ENCODE data around the gene GNE. TPM values are rescaled to one million over a fixed set of nuclear protein-coding genes. Genes with fewer than 3 reads are reported as not detected.

GNE gene
- total and polyA plus RNA-seq, 2 of the 8 experiments (the other 6 are each of a cell fraction or from before 2014, with no cell fraction given): 5.1 to 11.1 TPM

DNA sequence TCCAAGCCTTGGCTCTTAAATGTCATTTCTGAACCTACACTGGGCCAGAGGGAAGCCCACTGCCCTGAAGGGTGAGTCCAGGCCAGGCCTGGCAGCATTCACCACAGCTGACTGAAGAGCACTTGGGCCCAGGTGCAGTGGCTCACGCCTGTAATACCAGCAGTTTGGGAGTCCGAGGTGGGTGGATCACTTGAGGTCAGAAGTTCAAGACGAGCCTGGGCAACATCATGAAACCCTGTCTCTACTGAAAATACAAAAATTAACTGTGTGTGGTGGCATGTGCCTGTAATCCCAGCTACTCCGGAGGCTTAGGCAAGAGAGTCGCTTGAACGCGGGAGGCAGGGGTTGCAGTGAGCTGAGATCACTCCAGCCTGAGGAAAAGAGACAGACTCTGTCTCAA lies 84.0 kb downstream of the GNE start (continued):
- TF ChIP-seq, protein P1, sequence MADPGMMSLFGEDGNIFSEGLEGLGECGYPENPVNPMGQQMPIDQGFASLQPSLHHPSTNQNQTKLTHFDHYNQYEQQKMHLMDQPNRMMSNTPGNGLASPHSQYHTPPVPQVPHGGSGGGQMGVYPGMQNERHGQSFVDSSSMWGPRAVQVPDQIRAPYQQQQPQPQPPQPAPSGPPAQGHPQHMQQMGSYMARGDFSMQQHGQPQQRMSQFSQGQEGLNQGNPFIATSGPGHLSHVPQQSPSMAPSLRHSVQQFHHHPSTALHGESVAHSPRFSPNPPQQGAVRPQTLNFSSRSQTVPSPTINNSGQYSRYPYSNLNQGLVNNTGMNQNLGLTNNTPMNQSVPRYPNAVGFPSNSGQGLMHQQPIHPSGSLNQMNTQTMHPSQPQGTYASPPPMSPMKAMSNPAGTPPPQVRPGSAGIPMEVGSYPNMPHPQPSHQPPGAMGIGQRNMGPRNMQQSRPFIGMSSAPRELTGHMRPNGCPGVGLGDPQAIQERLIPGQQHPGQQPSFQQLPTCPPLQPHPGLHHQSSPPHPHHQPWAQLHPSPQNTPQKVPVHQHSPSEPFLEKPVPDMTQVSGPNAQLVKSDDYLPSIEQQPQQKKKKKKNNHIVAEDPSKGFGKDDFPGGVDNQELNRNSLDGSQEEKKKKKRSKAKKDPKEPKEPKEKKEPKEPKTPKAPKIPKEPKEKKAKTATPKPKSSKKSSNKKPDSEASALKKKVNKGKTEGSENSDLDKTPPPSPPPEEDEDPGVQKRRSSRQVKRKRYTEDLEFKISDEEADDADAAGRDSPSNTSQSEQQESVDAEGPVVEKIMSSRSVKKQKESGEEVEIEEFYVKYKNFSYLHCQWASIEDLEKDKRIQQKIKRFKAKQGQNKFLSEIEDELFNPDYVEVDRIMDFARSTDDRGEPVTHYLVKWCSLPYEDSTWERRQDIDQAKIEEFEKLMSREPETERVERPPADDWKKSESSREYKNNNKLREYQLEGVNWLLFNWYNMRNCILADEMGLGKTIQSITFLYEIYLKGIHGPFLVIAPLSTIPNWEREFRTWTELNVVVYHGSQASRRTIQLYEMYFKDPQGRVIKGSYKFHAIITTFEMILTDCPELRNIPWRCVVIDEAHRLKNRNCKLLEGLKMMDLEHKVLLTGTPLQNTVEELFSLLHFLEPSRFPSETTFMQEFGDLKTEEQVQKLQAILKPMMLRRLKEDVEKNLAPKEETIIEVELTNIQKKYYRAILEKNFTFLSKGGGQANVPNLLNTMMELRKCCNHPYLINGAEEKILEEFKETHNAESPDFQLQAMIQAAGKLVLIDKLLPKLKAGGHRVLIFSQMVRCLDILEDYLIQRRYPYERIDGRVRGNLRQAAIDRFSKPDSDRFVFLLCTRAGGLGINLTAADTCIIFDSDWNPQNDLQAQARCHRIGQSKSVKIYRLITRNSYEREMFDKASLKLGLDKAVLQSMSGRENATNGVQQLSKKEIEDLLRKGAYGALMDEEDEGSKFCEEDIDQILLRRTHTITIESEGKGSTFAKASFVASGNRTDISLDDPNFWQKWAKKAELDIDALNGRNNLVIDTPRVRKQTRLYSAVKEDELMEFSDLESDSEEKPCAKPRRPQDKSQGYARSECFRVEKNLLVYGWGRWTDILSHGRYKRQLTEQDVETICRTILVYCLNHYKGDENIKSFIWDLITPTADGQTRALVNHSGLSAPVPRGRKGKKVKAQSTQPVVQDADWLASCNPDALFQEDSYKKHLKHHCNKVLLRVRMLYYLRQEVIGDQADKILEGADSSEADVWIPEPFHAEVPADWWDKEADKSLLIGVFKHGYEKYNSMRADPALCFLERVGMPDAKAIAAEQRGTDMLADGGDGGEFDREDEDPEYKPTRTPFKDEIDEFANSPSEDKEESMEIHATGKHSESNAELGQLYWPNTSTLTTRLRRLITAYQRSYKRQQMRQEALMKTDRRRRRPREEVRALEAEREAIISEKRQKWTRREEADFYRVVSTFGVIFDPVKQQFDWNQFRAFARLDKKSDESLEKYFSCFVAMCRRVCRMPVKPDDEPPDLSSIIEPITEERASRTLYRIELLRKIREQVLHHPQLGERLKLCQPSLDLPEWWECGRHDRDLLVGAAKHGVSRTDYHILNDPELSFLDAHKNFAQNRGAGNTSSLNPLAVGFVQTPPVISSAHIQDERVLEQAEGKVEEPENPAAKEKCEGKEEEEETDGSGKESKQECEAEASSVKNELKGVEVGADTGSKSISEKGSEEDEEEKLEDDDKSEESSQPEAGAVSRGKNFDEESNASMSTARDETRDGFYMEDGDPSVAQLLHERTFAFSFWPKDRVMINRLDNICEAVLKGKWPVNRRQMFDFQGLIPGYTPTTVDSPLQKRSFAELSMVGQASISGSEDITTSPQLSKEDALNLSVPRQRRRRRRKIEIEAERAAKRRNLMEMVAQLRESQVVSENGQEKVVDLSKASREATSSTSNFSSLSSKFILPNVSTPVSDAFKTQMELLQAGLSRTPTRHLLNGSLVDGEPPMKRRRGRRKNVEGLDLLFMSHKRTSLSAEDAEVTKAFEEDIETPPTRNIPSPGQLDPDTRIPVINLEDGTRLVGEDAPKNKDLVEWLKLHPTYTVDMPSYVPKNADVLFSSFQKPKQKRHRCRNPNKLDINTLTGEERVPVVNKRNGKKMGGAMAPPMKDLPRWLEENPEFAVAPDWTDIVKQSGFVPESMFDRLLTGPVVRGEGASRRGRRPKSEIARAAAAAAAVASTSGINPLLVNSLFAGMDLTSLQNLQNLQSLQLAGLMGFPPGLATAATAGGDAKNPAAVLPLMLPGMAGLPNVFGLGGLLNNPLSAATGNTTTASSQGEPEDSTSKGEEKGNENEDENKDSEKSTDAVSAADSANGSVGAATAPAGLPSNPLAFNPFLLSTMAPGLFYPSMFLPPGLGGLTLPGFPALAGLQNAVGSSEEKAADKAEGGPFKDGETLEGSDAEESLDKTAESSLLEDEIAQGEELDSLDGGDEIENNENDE (IDR thresholded peaks at IDR 0.05; ENCODE audit: insufficient replicate concordance, low read length): no peak
- TF ChIP-seq GTF2F1 (IDR thresholded peaks at IDR 0.05; ENCODE audit: borderline replicate concordance, low read depth, low read length): no peak
- TF ChIP-seq NRF1 (IDR thresholded peaks at IDR 0.05; ENCODE audit: low read depth, low read length): no peak
- no peak for TF ChIP-seq SP2 (IDR thresholded peaks at IDR 0.05; ENCODE audit: low read length)
- TF ChIP-seq KDM4A (IDR thresholded peaks at IDR 0.05; ENCODE audit: low read depth, low read length, severe bottlenecking): no peak
- no peak for TF ChIP-seq CEBPB (IDR thresholded peaks at IDR 0.05; ENCODE audit: low read depth, low read length)
- no peak for TF ChIP-seq SIX5 (IDR thresholded peaks at IDR 0.05; ENCODE audit: low read depth, low read length)
- TF ChIP-seq EGR1 (IDR thresholded peaks at IDR 0.05; ENCODE audit: borderline replicate concordance, low read depth, low read length): no peak
- no peak for TF ChIP-seq KDM5A (IDR thresholded peaks at IDR 0.05; ENCODE audit: low read length)
- TF ChIP-seq BRCA1 (IDR thresholded peaks at IDR 0.05; ENCODE audit: low read depth, low read length): no peak
- TF ChIP-seq, protein P2, sequence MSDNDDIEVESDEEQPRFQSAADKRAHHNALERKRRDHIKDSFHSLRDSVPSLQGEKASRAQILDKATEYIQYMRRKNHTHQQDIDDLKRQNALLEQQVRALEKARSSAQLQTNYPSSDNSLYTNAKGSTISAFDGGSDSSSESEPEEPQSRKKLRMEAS (IDR thresholded peaks at IDR 0.05): no peak
- no peak for TF ChIP-seq HDAC6 (IDR thresholded peaks at IDR 0.05; ENCODE audit: low read depth, low read length)
- TF ChIP-seq BACH1 (IDR thresholded peaks at IDR 0.05; ENCODE audit: low read length): no peak

Data from H1 (cell line).